Fibroblast of peridontal ligament (primary cell): Measurements from ENCODE around the gene DDX54.

Source experiments
- DNase-seq: peaks from one replicate; pipeline ENCODE4 v3.0.0-alpha.2; 2010; ENCODE audit errors: extremely low read depth

DDX54 gene

DNA sequence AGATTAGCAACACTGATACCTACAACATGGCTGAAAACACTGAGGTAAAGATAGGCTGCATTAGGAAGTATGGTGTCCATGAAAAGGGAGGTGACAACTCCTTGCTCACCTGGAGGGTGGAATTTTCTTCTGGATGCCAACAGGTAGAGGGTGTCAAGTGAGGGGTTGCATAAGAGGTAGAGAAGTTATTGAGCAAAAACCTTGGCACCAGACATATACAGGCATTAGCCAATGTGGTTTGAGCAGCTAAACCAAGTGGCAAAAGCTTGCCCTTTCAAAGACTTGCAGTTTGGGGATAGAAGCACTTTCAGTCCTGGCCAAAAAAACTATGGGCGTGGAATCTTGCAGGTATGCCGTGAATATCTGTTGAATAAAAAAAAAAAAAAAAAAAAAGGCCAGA, 4.1 kb upstream of the DDX54 start:
- no peak for DNase-seq

DNA sequence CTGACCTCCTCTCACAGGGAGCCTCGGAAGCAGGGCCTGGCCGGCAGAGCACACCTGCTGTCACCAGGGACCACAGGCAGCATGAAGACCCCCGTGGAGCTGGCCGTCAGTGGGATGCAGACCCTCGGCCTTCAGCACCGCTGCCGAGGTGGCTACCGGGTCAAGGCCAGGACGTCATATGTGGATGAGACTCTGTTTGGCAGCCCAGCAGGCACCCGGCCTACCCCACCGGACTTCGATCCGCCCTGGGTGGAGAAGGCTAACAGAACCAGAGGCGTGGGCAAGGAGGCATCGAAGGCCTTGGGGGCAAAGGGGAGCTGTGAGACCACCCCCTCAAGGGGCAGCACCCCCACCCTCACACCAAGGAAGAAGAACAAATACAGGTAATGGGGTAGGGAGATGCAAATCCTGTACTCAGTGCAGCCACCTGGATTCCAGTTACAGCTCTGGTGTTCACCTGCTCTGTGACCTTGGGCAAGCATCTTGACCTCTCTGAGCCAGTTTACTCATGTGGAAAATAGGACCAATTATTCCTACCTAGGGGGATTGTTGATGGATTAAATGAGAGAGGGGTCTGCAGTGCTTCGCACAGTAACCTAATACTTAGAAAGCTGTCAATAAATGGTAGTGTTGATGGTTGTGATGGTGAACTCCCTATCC, 1.5 kb upstream of the DDX54 start:
- no peak for DNase-seq

DNA sequence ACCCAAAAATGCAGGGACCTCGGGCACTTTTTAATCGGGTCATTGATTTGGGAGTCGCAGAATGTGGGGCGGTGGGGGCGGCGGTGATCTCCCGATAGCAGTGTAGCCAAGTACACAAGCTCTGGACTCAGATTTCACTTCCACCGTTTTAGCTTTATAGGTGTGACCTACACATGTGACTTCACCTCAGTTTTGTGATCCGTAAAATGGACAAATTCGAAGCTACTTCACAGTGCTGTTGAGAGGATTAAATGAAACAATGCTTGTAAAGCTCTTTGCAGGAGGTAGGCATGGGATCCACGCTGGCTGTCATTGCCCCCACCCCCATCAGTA, 721 bp upstream of the DDX54 start:
- peak; percentile 31 for DNase-seq

DNA sequence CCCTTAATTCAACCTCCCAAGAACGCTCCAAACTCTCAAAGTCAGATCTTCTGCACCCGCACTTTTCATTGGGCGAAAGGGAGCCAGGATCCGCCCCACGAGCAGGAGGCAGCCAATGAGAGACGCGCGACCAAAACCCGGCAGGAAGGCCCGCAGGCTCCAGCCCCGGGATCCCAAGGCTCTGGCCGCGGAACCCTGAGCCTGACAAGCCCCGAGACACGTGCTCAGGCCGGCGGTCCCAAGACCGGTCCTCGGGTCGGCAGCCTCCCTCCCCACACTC, 438 bp downstream of the DDX54 start:
- peak; percentile 92 for DNase-seq

DNA sequence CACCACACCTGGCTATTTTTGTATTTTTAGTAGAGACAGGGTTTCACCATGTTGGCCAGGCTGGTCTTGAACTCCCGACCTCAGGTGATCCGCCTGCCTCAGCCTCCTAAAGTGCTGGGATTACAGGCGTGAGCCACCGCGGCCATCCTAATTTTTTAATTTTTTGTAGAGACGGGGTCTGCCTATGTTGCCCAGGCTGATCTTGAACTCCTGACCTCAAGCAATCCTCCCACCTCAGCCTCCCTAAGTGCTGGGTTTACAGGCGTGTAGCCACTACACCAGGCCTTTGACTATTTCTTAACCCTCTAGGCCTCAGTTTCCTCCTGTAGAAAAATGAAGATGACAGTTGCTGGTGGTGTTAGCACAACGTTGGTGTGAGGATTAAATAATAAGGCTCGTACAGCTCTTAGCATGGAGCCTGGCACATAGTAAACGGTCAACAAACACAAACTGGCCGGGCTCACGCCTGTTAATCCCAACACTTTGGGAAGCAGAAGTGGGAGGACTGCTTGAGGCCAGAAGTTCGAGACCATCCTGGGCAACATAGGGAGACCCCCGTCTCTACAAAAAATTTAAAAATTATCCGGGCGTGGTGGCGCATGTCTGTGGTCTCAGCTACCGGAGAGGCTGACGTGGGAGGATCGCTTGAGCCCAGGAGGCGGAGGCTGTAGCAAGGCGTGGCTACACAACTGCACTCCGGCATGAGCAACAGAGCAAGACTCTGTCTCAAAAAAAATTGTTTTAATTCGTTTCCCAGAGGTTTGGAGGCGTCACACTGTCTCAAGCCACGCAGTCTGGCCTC, 979 bp downstream of the DDX54 start:
- no peak for DNase-seq

DNA sequence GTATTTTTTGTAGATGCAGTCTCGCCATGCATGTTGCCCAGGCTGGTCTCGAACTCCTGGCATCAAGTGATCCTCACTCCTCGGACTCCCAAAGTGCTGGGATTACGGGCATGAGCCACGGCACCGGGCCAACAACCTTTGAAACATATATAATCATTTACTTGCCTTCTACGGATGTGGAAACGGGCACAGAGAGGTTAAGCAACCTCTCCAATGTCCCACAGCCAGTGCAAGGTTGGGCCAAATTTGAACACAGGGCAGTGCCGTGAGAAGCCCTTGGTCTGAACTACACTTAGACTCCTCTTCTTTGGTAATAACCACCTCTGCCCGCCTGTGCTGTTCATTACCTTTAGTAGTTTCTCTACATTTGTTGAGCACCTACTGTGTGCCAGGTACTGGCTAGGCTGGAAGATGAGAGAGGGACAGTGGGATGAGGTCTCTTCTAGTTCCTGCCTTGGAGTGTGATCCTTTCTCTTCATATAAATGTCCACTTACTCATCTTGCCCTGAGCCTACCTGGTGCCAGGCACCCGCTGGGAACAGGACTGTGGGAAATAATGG, 2.2 kb downstream of the DDX54 start:
- no peak for DNase-seq

DNA sequence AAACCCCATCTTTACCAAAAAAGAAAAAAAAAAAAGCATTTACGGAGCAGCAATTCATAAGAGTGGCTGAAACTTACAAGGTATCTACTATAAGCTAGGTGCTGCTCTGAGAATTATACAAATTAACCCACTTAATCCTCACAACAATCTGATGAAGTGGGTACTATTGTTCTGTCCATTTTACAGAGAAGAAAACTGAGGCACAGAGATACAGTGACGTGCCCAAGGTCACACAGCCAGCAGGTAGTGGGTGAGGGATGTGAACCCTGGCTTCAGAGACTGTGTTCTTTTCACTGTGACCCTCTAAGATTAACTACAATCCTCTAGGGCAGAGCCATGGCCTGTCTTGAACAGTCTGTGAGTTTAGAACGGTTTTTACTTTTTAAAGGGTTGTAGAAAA, 3.3 kb downstream of the DDX54 start:
- no peak for DNase-seq

DNA sequence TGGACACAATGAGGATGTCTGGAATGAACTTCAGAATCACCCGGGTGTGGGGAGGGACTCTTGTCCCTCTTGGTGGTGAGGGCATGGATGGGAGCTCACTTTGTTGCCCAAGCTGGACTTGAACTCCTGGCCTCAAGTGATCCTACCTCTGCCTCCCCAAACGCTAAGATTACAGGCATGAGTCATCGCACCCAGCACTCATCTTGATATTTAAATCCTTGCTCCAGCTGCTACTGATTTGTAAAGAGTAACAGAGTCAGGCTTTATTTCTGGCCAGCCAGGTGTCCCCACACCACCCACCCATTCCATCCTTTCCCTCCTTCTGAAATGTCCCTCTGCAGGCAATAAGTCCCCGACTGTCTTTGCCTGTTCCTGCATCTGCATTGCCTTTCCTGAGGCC, 4.9 kb downstream of the DDX54 start:
- no peak for DNase-seq

DNA sequence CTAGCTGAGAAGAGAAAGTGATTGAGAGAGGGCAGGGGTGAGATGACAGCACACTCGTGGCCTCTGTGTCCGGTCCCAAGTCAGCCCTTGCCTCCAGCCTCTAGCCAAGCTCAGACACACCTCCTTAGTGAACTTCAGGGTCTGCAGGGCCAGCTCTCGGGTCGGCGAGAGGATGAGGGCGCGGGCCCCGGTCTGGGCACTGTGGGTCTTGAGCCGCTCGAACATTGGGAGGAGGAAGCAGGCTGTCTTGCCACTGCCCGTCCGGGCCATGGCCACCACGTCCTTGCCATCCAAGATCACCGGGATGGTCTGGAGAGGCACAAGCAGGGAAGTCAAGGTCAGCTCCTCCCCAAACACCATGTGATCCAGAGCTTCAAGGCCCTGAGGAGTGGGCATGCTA, 6.3 kb downstream of the DDX54 start:
- DNase-seq, result no peak

DNA sequence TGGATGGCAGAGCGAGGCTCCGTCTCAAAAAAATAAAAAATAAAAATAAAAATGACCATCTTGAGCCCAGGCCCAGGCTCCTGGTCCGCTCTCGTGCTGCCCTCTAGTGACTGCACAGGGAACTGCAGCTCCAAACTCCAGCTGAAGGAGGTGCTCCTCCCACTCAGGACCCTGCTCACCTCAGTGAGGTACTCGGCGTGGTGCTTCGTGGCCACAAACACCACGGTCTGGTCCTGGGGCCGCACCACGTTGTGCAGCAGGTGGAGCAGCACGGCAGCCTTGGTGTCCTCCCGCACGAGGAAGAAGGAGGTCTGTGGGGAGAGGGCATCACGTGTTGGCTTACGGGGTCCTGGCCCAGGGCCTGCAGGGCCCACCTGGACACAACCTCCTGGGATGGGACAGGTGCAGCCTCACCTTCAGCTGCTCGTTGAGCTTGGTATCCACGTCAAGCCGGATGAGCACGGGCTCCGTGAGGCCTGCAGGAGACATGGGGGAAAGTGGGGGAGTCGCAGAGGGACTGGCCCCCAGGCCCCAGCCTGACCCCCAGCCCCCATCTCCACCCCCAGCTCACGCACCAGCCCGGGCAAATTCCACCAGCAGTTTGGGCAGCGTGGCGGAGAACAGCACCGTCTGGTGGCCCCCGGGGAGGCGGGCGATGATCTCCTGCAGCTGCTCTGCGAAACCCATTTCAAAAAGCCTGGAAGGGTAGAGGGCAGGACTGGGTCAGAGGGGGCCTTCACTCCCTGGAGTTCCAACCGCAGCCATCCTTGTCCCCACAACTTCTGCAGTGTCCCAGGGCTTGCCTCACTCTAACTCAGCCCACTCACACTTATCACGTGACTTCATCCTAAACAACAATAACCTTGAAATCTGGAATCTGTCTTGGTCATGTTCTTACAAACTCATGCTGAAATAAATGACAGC, 10.6 kb downstream of the DDX54 start:
- peak; percentile 68 for DNase-seq

DNA sequence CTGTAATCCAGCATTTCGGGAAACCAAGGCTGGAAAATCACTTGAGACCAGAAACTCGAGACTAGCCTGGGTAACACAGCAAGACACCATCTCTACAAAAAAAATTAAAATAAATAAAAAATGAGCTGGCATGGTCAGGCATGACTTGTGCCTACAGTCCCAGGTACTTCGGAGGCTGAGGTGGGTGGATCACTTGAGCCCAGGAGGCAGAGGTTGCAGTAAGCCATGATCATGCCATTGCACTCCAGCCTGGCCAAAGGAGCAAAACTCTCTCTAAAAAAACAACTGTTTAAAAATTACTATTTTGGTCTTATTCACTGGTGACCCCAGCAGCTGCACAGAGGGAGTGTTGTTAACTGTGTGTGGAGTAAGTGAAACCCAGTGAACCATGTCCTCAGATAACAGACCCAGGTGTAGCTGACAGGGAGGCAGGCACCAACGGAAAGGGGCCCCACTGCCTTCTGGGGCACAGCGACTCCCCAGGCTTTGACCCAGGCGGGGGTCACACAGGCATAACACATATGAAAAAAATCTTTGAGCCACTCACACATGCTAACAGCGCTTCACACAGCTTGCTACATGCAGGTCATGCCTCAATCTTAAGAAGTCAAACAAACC, 12.1 kb downstream of the DDX54 start:
- DNase-seq, result no peak

DNA sequence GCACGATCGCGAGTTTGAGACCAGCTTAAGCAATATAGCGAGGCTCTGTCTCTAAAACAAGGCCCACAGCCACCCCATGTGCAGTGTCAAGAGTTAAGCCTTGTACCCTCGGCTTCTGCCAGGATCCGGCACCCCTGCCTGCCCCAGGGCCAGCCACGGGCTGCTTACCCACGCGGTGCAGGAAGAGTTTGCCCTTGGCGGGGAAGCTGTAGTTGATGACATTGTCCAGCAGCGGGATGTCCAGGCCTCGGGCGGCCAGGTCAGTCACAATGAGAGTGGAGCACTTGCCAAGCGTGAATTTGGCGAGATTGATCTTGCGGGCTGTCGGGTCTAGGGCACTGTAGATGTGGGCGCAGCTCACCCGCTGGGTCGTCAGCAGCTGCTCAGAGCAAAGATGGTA, 13.1 kb downstream of the DDX54 start:
- DNase-seq, result no peak

DNA sequence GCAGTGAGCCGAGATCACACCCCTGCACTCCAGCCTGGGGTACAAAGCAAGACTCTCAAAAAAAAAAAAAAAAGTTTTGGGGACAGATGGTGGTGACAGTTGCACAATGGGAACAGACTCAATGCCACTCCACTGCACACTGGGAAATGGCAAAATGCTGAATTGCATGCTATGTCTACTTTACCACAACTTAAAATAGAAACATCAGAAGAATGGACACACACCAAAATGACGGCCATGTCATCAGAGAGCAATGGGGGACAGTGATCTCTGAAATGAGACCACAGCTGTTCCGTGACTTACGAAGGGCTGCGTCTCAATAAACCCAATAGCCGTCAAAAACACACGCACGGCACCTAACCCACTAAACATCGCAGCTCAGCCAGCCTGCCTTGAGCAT, 13.7 kb downstream of the DDX54 start:
- DNase-seq, result no peak

DNA sequence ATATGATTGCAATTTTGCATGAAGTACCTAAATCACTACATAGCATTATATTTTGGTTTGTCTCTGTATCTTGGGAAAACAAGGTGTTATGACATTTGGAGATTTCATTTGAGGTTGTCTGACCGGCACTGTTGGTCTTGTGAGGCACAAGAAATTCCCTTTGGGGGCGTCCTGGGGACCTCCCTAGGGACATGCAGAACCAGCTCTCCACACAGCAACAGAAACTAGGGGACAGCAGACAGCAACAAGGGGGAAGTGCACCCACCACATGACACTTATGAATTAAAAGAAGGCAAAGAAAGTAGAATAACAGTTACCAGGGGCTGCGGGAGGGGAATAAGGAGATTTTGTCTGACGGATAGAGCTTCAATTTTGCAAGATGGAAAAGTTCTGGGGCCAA, 14.4 kb downstream of the DDX54 start:
- no peak for DNase-seq

DNA sequence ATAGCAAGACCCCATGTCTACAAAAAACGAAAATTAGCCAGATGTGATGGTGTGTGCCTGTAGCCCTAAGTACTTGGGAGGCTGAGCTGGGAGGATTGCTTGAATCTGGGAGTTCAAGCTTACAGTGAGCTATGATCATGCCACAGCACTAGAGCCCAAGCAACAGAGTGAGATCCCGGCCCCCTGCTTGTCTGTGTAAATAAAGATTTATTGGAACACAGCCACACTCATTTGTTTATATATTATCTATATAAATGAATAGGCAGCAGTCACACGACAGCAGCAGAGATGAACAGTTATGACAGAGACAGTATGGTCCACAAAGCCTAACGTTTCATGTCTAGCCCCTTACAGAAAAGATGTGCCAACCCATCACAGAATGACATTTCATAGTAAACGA, 14.8 kb downstream of the DDX54 start:
- no peak for DNase-seq

DNA sequence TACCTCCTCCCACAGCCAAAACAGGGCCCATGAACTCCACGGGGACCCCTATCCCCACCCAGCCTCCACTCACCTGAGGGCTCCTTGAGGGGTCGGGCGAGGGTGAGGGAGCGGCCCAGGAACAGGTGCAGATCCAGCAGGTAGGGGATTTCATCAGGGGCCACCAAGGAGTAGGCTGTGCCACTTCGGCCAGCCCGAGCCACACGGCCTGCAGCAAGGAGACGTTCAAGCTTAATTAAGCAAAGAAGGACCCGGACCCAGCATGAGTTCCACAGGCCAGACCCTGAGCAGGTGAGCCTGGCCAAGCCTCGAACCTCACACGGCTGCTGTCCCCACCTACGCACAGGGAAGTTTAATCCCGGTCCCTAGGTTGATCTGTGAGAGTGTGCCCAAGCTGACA, 15.6 kb downstream of the DDX54 start:
- DNase-seq, result no peak

DNA sequence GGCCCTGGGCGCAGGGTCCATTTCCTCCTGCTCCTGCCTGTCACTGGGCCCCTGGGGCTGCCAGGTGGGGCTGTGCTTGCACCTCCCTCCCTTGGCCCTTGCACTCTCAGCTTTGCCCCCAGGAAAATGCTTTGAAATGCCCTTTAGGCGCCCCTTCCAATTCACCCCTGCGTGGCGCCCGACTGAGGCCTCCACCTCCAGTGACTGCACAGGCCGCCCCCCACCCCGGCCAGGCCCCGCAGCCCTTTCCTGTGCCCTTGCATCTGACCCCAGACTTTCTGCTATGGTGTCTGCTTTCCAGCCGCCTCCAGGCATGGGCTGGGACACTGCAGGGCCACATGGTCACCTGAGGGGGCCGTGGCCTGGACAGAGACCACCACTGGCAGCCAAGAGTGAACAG, 17.4 kb downstream of the DDX54 start:
- DNase-seq, result no peak

DNA sequence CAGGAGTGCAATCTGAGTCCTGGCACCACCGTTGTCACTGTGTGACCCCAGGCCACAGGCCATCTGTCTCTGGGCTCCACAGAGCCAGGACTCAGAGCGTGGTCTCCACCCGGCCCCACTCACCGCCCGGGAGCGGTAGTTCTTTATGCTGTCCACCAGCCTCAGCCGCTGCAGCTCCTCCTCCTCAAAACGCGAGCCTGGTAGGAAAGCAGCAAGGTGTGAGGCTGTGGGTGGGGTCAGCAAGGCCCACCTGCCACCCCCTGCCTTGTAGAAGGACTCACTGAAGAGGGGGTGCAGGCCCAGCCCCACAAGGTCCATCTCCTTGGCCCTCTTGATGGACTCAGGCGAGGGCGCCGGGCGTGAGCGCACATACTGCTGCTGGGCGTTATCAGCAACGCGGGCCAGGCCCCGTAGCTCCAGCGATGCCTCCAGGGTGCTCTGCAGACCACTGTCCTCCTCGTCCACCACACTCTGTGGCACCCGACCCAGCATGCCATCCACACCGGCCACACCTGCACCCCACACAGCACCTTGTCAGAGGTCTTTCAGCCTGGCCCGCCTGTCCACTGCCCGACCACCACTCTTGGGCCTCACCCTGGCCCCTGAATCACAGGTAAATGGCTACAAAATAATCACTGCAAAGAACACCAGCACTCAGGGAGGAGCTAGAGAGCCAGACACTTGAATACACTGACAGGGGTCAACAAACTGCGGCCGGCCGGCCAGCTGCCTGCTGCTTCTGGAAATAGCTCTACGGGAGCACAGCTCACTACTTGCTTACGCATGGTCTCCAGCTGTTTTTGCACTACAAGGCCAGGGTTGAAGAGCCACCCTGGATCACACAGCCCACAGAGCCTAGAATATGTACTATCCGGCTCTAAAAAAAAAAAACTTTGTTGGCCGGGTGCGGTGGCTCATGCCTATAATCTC, 19.5 kb downstream of the DDX54 start:
- no peak for DNase-seq

DNA sequence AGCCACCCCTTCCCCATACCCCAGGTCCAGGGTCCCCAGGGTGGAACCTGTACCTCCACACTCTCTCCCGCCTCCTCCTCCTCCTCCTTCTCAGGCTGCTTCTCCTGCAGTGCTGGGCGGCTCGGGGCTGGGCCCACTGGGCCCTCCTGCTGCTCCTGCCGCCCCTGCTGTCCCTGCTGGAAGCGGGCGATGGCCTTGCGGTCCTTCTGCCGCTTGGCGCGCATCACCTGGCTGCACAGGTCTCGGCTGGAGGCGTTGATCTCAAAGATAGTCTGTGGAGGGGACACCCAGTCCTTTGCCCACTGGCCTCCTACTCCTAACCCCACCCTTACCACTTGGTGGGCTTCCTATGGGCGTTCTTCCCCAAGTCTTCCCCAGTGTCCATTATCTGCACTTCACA, 21.3 kb downstream of the DDX54 start:
- no peak for DNase-seq

DNA sequence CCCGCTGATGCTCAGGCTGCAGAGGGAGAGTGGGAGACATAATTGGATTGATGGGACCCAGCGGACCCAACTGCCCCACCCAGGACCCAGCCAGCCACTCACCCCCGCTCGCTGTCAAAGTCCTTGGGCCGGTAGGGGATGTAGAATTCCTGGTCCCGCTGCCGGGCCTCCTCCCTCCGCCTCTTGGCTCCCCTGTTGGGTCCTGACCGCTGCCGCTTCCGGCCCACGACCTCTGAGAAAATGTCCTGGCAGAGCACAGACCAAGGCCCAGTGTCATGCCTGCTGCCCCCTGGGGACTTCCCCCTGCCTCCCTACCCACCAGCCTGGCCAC, 22.3 kb downstream of the DDX54 start:
- DNase-seq, result no peak
